ENCODE results near the gene DIAPH1.
A peak's percentile ranks its signal among the peaks of the same experiment; 100 is the strongest.

DIAPH1 gene

GRCh38 chr5:141564216-141564692 lies 54.5 kb downstream of the DIAPH1 start (continued):
- no peak for TF ChIP-seq TSHZ1 (tag by site-specific recombination; IDR thresholded peaks at IDR 0.05; ENCODE audit: borderline replicate concordance)
- TF ChIP-seq ZNF394 (tag by site-specific recombination; IDR thresholded peaks at IDR 0.05; ENCODE audit: borderline replicate concordance), result peak; percentile 52; the same call in 1 of the 2 replicates
- no peak for TF ChIP-seq ZNF560 (tag by site-specific recombination; IDR thresholded peaks at IDR 0.05; ENCODE audit: borderline replicate concordance)
- TF ChIP-seq ZNF19 (tag by site-specific recombination; IDR thresholded peaks at IDR 0.05; ENCODE audit: low read depth), result no peak
- peak; percentile 68; the same call in 1 of the 2 replicates for TF ChIP-seq SP7 (tag by site-specific recombination; IDR thresholded peaks at IDR 0.05)
- TF ChIP-seq ZNF114 (tag by site-specific recombination; IDR thresholded peaks at IDR 0.05), result no peak
- TF ChIP-seq ZNF449 (tag by site-specific recombination; IDR thresholded peaks at IDR 0.05), result no peak
- peak; percentile 76; the same call in 1 of the 2 replicates for TF ChIP-seq ZNF561 (tag by site-specific recombination; IDR thresholded peaks at IDR 0.05; ENCODE audit: borderline replicate concordance)
- 0 out of 2 replicates have a peak, but pooled peaks have one; percentile 23 for TF ChIP-seq YY2 (tag by site-specific recombination; IDR thresholded peaks at IDR 0.05)
- TF ChIP-seq ZBTB17 (tag by site-specific recombination; IDR thresholded peaks at IDR 0.05), result peak; percentile 51
- peak; percentile 49; the same call in 1 of the 2 replicates for TF ChIP-seq SP3 (tag by site-specific recombination; IDR thresholded peaks at IDR 0.05)
- TF ChIP-seq ZNF354C (tag by site-specific recombination; IDR thresholded peaks at IDR 0.05; ENCODE audit: borderline replicate concordance, low read depth), result no peak
- no peak for TF ChIP-seq ZNF37A (tag by site-specific recombination; IDR thresholded peaks at IDR 0.05)
- TF ChIP-seq ZNF433 (tag by site-specific recombination; IDR thresholded peaks at IDR 0.05; ENCODE audit: low read depth), result no peak
- TF ChIP-seq ZNF311 (tag by site-specific recombination; IDR thresholded peaks at IDR 0.05; ENCODE audit: borderline replicate concordance), result no peak
- no peak for TF ChIP-seq KLF17 (tag by site-specific recombination; IDR thresholded peaks at IDR 0.05)
- no peak for TF ChIP-seq ZNF214 (tag by site-specific recombination; IDR thresholded peaks at IDR 0.05; ENCODE audit: borderline replicate concordance)
- peak; percentile 37; the same call in 1 of the 2 replicates for TF ChIP-seq ZBTB8A (tag by site-specific recombination; IDR thresholded peaks at IDR 0.05)
- peak; percentile 49; the same call in 1 of the 2 replicates for TF ChIP-seq ZBTB44 (tag by site-specific recombination; IDR thresholded peaks at IDR 0.05)
- TF ChIP-seq RBAK (tag by site-specific recombination; IDR thresholded peaks at IDR 0.05), result no peak
- no peak for TF ChIP-seq ZNF133 (tag by site-specific recombination; IDR thresholded peaks at IDR 0.05)
- TF ChIP-seq GLIS1 (tag by site-specific recombination; IDR thresholded peaks at IDR 0.05), result no peak
- no peak for TF ChIP-seq BCL11B (tag by site-specific recombination; IDR thresholded peaks at IDR 0.05; ENCODE audit: low read depth)
- TF ChIP-seq CTCF (tag by site-specific recombination; IDR thresholded peaks at IDR 0.05), result peak; percentile 76
- TF ChIP-seq ZNF146 (tag by site-specific recombination; IDR thresholded peaks at IDR 0.05), result no peak
- no peak for TF ChIP-seq ZNF514 (tag by site-specific recombination; IDR thresholded peaks at IDR 0.05)
- no peak for TF ChIP-seq ZNF585B (tag by site-specific recombination; IDR thresholded peaks at IDR 0.05)
- TF ChIP-seq MEIS1 (CRISPR knock-in tag; IDR thresholded peaks at IDR 0.05; ENCODE audit: borderline replicate concordance), result no peak
- no peak for TF ChIP-seq ZNF707 (tag by site-specific recombination; IDR thresholded peaks at IDR 0.05)
- TF ChIP-seq ZNF2 (tag by site-specific recombination; IDR thresholded peaks at IDR 0.05), result peak; percentile 72; the same call in 1 of the 2 replicates
- peak; percentile 81 for TF ChIP-seq ZNF654 (tag by site-specific recombination; IDR thresholded peaks at IDR 0.05; ENCODE audit: low read depth)
